ENCODE measurements around the gene PPP4R1. TPM values are rescaled to one million over a fixed set of nuclear protein-coding genes. Genes with fewer than 3 reads are reported as not detected.

PPP4R1 gene
- total RNA-seq, 1 experiment from 2014 or later: 106 TPM

GRCh38 chr18:9570255-9570654, 44.1 kb downstream of the PPP4R1 start:
- H2BK120ac ChIP-seq (ENCODE audit: low read depth, low read length, poor library complexity, severe bottlenecking): no peak overlapping the region
- no peak overlapping the region for H4K5ac ChIP-seq (ENCODE audit: insufficient read length, low read depth, low read length)
- no peaks in the 10 kb centered on the region for H3K9me3 ChIP-seq (ENCODE audit: control insufficient read depth, low read depth, low read length)
- no peak overlapping the region for H3K9ac ChIP-seq (ENCODE audit: extremely low read depth, insufficient read length, low read length)
- WGBS (ENCODE audit: extremely low coverage, insufficient read length, low lambda C conversion rate): no CpG with 5 or more reads among the region's 3 CpGs
- H3K14ac ChIP-seq (ENCODE audit: insufficient read depth, low read length): no peak overlapping the region
- no peak overlapping the region for H3T11ph ChIP-seq (ENCODE audit: low read length)
- no peak overlapping the region for H3K4me2 ChIP-seq (ENCODE audit: insufficient read depth, insufficient read length, low read length)
- no peak overlapping the region for H2BK15ac ChIP-seq (ENCODE audit: low read depth, low read length)
- no peaks in the 10 kb centered on the region for H4K20me1 ChIP-seq (ENCODE audit: control insufficient read depth, insufficient read depth, insufficient read length)
- H2BK5ac ChIP-seq (ENCODE audit: insufficient read length, low read length): no peak overlapping the region
- no peak overlapping the region for H3K23ac ChIP-seq (ENCODE audit: insufficient read length, low read depth, low read length)
- no peaks in the 10 kb centered on the region for H3K27me3 Mint-ChIP-seq (ENCODE audit: low read depth)
- DNase-seq: no peak
- no peaks in the 10 kb centered on the region for H3K23me2 ChIP-seq (ENCODE audit: insufficient read length, low read depth, low read length, poor library complexity, severe bottlenecking)
- H2BK12ac ChIP-seq (ENCODE audit: insufficient read length, low read depth, low read length): no peak overlapping the region
- H3K9me3 Mint-ChIP-seq: no peaks in the 10 kb centered on the region
- H3K79me1 ChIP-seq (ENCODE audit: insufficient read depth, low read depth, low read length, poor library complexity, severe bottlenecking): no peaks in the 10 kb centered on the region
- H2BK20ac ChIP-seq (ENCODE audit: low read depth, low read length, poor library complexity, severe bottlenecking): no peak overlapping the region
- no peak overlapping the region for H3K27ac Mint-ChIP-seq
- H3K27ac ChIP-seq (ENCODE audit: insufficient read length, low read depth, low read length): no peak overlapping the region
- H3K56ac ChIP-seq (ENCODE audit: insufficient read length, low read depth, low read length): no peak overlapping the region
- TF ChIP-seq, protein P1, sequence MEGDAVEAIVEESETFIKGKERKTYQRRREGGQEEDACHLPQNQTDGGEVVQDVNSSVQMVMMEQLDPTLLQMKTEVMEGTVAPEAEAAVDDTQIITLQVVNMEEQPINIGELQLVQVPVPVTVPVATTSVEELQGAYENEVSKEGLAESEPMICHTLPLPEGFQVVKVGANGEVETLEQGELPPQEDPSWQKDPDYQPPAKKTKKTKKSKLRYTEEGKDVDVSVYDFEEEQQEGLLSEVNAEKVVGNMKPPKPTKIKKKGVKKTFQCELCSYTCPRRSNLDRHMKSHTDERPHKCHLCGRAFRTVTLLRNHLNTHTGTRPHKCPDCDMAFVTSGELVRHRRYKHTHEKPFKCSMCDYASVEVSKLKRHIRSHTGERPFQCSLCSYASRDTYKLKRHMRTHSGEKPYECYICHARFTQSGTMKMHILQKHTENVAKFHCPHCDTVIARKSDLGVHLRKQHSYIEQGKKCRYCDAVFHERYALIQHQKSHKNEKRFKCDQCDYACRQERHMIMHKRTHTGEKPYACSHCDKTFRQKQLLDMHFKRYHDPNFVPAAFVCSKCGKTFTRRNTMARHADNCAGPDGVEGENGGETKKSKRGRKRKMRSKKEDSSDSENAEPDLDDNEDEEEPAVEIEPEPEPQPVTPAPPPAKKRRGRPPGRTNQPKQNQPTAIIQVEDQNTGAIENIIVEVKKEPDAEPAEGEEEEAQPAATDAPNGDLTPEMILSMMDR (conservative IDR thresholded peaks at IDR 0.05): no peak
- H3K4me3 Mint-ChIP-seq: no peak overlapping the region
- no peak overlapping the region for H4K8ac ChIP-seq (replicated peaks; ENCODE audit: insufficient read length, low read depth, low read length)
- H3K79me2 ChIP-seq (ENCODE audit: insufficient read depth, low read length): no peaks in the 10 kb centered on the region
- 0 out of 2 replicates have a peak, but pooled peaks cover 2% of the 10 kb centered on the region for H3K4me1 ChIP-seq (ENCODE audit: insufficient read depth, low read length)
- H3K4ac ChIP-seq (ENCODE audit: low read depth, low read length): no peak overlapping the region
- peaks cover 9 to 45% (median 31%) of the 10 kb centered on the region in 3 experiments; a peak in 6 of 7 replicates for H3K36me3 Mint-ChIP-seq (ENCODE audit: insufficient read depth in 1 of 3, low read depth in 3 of 3)
- no peak overlapping the region for H3K18ac ChIP-seq (ENCODE audit: insufficient read length, low read depth, low read length)
- H2AFZ ChIP-seq (ENCODE audit: low read length): no peak overlapping the region
- H2AK5ac ChIP-seq (ENCODE audit: insufficient read length, low read length): no peak overlapping the region
- H3K4me1 Mint-ChIP-seq: peaks cover 10 to 12% of the 10 kb centered on the region in 2 experiments
- no peaks in the 10 kb centered on the region for H3K27me3 ChIP-seq (ENCODE audit: insufficient read depth, low read length)
- no peak overlapping the region for H4K91ac ChIP-seq (ENCODE audit: insufficient read length, low read depth, low read length)

Data from H9 (cell line).